Measurements from ENCODE around the gene C16orf95.

Gene C16orf95

DNA sequence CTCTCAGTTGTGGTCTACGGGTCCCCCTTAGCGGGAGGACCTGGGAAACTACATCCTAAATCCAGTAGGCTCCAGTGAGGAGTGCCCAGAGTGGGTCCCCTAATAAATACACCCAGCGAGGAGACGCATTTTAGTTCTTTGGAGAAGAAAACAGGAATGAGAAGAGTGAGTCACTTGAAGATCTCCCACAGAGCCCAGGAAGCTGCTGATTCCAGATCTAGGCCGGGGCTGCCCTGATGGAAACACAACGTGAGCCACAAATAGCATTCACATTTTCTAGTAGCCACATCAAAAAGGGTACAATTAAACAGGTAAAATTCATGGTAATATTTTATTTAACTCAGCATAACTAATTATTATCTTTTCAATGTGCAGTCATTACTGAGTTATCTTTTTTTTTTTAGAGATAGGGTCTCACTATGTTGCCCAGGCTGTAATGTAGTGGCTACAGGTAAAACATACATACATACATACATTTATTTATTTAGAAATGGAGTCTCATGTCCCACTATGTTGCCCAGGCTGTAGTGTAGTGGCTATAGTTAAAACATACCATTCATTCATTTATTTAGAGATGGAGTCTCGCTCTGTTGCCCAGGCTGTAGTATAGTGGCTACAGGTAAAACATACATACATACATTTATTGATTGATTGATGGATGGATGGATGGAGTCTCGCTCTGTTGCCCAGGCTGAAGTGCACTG is 44.9 kb upstream of the C16orf95 start:
- no peak overlapping the region for H3K4me3 ChIP-seq (ENCODE audit: low read depth, low read length)
- no peak for DNase-seq (ENCODE audit: low read depth)
- TF ChIP-seq, protein P1, sequence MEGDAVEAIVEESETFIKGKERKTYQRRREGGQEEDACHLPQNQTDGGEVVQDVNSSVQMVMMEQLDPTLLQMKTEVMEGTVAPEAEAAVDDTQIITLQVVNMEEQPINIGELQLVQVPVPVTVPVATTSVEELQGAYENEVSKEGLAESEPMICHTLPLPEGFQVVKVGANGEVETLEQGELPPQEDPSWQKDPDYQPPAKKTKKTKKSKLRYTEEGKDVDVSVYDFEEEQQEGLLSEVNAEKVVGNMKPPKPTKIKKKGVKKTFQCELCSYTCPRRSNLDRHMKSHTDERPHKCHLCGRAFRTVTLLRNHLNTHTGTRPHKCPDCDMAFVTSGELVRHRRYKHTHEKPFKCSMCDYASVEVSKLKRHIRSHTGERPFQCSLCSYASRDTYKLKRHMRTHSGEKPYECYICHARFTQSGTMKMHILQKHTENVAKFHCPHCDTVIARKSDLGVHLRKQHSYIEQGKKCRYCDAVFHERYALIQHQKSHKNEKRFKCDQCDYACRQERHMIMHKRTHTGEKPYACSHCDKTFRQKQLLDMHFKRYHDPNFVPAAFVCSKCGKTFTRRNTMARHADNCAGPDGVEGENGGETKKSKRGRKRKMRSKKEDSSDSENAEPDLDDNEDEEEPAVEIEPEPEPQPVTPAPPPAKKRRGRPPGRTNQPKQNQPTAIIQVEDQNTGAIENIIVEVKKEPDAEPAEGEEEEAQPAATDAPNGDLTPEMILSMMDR (IDR thresholded peaks at IDR 0.05; ENCODE audit: insufficient read depth, low read depth, low read length, missing control alignments), result no peak

DNA sequence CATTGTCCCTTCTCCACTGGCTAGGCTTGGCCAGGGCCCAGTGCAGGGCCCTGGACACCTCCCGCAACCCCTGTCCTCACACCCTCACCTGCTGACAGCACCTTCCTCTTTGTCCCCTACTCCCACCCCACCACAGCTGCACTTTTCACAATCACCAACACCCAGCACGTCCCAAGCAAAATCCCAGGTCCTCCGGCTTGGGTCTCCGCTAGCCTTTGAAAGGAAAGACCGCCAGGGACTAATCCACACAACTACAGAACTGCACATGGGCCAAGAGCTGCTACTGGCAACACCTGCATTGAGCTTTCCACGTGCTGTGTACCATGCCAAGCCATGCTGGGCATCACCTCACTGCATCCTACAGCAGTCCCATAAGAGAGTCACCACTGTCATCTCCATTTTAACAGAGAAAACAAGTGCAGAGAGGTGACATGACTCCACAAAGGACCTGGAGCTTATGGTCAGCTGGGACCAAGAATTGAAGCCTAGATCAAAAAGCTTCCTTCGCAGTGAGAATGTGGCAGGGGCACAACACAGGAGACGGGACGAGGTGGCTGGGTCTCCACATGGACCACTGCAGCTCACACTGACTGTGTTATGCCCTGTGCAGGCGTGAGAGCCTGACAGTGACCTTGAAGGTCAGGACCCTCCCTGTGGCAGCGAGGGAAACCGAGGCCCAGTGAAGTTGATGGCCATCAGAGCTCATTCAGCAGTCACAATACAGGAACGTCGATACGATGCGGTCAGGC is 43.8 kb upstream of the C16orf95 start:
- H3K4me3 ChIP-seq (ENCODE audit: low read depth, low read length), result no peak overlapping the region
- DNase-seq (ENCODE audit: low read depth), result no peak
- TF ChIP-seq, protein P1 (IDR thresholded peaks at IDR 0.05; ENCODE audit: insufficient read depth, low read depth, low read length, missing control alignments), result no peak

DNA sequence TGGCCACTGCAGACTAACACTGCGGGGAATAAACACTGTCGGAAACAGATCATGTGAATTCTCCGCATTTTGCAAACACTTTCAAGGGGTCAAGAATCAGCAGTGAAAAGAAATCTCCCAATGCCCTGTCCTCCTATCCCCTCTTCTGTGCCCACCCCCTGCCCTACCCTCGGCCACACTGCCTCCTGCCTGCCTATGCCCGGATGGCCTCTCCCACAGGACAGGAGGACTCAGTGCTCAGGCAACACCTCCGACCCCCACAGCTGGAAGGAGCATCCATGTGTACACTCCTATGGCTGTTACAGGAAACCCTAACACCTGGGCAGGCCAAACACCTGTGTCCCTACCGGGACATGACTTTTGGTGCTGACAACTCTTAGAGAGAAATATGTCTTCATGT is 41.9 kb upstream of the C16orf95 start:
- TF ChIP-seq, protein P1 (IDR thresholded peaks at IDR 0.05; ENCODE audit: insufficient read depth, low read depth, low read length, missing control alignments), result no peak
- no peak overlapping the region for H3K4me3 ChIP-seq (ENCODE audit: low read depth, low read length)
- DNase-seq (ENCODE audit: low read depth), result no peak

DNA sequence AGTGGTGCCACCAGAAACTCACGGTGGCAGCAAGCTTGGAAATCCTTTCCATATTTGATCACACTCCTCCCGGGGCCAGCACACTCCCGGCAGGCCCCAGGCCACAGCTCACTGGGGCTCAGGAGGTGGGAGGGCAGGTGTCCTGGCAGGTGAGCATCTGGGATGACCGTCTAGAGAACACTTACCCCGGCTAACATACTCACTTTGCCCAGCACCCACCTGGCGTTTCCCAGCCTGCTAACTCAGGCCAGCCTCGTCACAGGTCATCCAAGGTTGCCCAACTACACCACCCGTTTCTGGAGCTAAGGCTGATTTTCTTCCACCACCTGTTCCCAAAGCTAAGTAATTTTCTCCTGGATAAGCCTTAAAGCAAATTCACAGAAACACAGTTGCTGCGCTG is 41.5 kb upstream of the C16orf95 start:
- DNase-seq (ENCODE audit: low read depth), result no peak
- H3K4me3 ChIP-seq (ENCODE audit: low read depth, low read length), result no peak overlapping the region
- TF ChIP-seq, protein P1 (IDR thresholded peaks at IDR 0.05; ENCODE audit: insufficient read depth, low read depth, low read length, missing control alignments), result no peak

DNA sequence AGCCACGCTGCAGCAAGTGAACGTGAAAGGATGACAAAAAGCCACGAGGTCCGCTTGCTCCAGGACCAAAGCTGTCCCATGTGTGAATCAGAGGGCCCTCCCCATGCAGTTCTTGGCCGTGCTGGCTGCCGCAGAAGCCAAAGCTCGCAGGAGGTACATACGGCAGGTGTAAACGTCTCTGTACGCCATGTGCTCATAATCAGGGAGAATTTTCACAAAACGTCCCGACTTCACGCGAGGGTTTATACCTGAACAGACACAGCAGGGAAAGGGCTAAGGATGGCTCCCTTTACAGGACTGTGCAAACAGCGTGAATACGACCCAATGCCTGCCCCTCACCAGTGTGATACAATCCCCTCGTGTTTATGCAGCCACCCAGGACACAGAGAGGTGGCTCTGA is 41.1 kb upstream of the C16orf95 start:
- no peak overlapping the region for H3K4me3 ChIP-seq (ENCODE audit: low read depth, low read length)
- DNase-seq (ENCODE audit: low read depth), result no peak
- TF ChIP-seq, protein P1 (IDR thresholded peaks at IDR 0.05; ENCODE audit: insufficient read depth, low read depth, low read length, missing control alignments), result no peak

DNA sequence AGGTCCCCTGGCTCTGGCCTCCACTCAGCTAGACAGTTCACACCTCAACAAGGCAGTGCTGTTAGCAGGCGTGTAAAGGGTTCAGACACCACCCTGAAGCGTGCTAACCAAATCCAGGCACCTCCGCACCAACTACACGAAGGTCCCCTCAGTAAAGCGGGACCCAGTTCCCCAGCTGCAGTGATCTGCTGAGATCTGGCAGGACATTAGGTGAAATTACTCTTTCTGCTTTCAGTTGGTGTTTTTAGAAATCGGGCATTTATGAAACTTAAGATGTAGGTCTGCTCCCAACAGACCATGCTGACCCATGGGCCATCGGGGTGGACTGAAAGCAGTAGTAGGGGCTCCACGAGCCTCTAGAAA is 39.3 kb upstream of the C16orf95 start:
- no peak for DNase-seq (ENCODE audit: low read depth)
- H3K4me3 ChIP-seq (ENCODE audit: low read depth, low read length), result no peak overlapping the region
- TF ChIP-seq, protein P1 (IDR thresholded peaks at IDR 0.05; ENCODE audit: insufficient read depth, low read depth, low read length, missing control alignments), result no peak
